ENCODE measurements around the gene COMT.

Gene COMT

DNA sequence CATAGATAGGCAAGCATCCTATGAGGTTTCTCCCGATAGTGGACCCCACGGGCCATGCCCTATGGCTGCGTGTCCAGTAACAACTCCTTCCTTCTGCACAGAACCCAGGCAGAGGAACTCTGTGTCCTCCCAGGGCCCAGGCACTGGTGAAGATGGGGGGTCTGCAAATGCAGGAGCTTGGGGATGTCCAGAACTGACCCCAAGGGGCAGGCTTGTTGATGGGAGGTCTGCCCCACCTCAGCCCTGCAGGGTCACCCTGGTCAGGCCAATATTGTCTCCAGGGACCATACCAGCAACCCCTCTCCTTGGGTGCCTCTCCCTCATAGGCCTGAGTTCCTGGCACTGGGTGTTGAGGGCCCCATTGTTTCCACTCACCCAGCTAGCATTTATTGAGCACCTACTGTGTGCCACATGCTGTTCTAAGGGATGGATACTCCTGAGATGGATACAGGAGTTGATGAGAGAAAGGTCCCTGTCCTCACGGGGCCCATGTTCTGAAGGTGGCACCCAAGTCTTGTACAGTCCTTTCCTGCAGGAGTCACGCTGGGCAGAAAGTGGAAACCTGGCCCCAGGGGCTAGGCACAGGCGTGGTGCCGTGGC, 26.4 kb downstream of the COMT start:
- DNase-seq (ENCODE audit: extremely low read depth in 1 of 2, low read depth in 1 of 2), result no peak

DNA sequence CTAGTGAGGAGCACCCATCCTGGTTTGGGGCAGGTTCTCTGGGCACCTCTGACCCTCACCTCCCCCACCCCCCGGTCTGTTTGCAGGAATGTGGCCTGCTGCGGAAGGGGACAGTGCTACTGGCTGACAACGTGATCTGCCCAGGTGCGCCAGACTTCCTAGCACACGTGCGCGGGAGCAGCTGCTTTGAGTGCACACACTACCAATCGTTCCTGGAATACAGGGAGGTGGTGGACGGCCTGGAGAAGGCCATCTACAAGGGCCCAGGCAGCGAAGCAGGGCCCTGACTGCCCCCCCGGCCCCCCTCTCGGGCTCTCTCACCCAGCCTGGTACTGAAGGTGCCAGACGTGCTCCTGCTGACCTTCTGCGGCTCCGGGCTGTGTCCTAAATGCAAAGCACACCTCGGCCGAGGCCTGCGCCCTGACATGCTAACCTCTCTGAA, 26.9 kb downstream of the COMT start:
- no peak for DNase-seq (ENCODE audit: extremely low read depth in 1 of 2, low read depth in 1 of 2)

DNA sequence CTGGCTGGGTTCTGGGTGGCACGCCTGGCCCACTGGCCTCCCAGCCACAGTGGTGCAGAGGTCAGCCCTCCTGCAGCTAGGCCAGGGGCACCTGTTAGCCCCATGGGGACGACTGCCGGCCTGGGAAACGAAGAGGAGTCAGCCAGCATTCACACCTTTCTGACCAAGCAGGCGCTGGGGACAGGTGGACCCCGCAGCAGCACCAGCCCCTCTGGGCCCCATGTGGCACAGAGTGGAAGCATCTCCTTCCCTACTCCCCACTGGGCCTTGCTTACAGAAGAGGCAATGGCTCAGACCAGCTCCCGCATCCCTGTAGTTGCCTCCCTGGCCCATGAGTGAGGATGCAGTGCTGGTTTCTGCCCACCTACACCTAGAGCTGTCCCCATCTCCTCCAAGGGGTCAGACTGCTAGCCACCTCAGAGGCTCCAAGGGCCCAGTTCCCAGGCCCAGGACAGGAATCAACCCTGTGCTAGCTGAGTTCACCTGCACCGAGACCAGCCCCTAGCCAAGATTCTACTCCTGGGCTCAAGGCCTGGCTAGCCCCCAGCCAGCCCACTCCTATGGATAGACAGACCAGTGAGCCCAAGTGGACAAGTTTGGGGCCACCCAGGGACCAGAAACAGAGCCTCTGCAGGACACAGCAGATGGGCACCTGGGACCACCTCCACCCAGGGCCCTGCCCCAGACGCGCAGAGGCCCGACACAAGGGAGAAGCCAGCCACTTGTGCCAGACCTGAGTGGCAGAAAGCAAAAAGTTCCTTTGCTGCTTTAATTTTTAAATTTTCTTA, 27.8 kb downstream of the COMT start:
- no peak for DNase-seq (ENCODE audit: extremely low read depth in 1 of 2, low read depth in 1 of 2)

DNA sequence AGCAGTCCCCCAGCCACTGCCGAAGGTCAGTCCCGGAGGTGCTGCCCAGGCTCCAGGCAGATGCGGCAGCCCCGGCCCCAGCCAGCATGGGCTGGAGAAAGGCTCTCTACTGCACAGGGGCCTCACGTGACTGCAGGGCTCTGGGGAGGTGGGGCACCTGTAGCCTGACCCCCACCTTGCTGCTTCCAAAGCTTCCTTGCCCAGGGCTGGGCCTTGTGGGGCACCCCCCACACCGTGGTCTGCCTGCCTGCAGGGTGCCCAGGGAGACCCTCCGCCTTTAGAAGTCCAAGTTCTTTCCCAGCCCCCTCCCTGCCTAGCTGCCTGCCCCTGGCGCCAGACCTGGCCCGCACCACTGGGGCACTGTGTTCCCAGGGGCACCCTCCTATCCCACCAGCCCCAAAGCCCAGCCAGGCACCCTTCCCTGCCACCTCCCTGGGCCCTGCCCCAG, 28.5 kb downstream of the COMT start:
- no peak for DNase-seq (ENCODE audit: extremely low read depth in 1 of 2, low read depth in 1 of 2)

DNA sequence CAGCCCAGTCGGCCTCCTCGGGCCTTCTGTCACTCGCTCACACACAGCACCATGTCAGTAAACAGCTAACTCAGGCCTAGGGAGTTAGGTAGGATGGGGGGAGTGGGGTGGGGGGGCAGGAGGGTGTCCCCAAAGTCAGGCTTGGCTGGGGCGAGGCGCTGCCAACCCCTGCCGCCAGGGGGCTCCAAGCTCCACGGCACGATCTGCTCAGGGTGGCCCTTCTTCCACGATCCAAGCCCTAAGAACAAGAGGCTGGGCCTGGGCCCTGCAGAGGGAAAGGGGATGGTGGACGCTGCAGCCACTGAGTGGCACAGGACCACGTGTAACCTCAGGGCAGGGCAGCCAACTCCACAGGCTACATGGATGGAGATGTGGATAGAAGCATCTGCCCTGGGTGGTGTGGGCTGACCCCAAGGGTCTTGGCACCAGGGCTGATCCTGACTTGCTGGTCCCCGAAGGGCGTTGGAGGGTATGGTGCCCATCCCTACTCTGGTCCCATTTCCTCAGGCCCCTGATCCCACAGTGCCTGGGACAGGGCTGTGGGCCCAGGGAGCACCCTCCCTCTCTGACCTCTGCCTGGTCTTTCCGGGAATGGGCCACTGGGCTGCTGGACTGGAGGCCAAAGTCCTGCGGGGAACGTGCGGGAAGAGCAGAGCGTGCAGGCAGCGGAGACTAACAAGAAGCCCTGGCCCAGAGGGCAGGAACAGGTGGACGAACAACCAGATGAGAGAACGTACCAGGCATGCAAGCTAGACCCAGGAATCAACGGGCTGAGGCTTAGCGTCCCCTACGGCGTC, 29.1 kb downstream of the COMT start:
- DNase-seq (ENCODE audit: extremely low read depth in 1 of 2, low read depth in 1 of 2), result peak; percentile 43 to 47

DNA sequence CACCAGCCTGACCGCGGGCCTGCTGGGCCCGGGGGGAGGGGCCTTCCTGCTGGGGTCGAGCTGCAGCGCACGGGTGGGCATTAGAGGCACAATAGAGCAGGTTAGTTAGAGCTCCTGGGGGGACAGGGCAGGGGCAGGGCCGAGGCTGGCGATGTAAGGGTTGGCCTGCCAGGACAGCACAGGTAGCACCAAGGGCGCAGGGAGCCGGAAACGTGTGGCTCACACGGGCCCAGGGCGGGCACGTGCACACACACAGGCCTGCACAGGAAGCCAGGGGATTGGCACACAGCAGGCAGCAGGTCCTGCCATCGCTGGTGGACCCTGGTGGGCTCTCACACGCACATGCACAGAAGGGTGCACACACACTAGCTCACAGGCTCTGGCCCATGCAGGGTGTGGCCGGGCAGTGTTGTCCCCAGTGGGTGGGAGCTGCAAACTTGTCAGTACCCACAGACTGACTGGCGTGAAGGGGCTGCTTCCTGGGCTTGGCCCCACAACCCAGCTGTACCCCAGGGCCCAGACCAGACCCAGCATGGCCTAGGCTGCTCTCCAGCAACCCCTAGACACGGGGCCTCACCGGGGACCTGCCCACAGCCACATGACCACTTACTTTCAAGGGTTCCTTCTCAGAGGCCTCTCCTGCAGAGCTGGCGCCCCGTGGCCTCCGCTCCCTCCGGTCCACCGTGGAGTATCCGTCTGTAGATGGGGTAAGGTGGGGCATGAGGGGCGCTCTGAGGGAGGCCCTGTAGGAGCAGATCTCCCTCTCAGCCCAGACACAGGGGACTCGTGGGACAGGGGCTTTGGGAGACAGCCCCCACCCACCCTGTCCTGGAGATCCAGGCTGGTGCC, 29.9 kb downstream of the COMT start:
- no peak for DNase-seq (ENCODE audit: extremely low read depth in 1 of 2, low read depth in 1 of 2)

DNA sequence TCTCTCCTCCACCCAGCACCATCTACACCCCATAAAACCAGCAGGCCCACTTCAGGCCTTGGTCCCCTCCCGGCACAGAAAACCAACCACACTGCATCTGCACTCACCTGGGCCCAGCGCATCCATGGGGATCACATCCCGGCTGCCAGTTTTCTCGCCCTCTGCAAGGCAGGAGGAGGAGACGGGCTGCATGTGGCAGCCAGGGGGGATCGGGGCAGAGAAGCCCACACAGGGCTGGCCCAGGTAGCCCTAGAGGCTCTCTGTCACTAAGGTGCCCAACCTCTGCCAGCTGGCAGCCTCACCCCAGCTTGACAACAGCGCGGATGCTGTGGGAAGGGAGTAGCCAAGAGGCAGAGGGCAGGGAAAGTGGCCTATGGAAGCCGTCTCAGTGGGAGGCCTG, 30.7 kb downstream of the COMT start:
- DNase-seq (ENCODE audit: extremely low read depth in 1 of 2, low read depth in 1 of 2), result no peak

DNA sequence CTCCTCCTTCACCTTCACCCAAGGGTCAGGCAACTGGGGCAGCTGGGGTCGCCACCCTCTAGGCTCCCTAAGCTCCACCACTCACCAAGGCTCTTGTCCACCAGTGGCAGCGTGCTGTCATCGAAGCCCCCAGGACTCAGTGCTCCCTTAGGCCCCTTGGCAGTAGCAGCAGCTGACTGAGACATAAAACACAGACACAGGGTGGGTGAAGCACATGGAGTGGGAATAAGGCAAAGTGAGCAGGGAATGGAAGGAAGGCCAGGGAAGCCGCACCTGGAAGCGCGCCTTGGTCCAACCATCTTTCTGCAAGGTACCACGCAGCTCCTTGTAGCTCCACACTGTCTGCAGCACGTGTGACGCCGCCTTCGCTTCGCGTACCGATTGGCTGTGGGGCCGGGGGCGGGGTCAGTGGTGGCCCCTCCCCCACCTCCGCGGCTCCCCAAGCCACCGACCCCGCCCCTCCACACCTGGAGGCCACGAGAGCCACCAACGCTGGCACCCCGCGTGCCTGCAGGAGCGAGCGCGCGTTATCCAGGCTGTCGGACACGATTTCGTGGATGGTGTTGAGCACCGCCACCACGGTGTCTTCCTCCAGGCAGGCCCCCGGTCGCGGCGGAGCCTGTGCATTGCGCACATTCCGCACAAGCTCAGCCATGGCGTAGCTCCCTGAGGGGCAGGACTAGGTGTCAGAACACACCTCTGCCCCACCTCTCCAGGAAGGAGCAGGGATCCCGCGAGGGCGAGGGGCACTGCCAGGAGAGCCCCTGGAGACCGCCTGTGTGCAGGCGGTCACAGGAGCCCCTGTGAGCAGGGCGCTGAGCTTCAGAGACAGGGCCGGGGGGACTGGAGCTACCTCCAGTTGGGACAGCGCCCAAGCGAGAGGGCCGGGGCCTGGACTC, 31.3 kb downstream of the COMT start:
- no peak for DNase-seq (ENCODE audit: extremely low read depth in 1 of 2, low read depth in 1 of 2)

DNA sequence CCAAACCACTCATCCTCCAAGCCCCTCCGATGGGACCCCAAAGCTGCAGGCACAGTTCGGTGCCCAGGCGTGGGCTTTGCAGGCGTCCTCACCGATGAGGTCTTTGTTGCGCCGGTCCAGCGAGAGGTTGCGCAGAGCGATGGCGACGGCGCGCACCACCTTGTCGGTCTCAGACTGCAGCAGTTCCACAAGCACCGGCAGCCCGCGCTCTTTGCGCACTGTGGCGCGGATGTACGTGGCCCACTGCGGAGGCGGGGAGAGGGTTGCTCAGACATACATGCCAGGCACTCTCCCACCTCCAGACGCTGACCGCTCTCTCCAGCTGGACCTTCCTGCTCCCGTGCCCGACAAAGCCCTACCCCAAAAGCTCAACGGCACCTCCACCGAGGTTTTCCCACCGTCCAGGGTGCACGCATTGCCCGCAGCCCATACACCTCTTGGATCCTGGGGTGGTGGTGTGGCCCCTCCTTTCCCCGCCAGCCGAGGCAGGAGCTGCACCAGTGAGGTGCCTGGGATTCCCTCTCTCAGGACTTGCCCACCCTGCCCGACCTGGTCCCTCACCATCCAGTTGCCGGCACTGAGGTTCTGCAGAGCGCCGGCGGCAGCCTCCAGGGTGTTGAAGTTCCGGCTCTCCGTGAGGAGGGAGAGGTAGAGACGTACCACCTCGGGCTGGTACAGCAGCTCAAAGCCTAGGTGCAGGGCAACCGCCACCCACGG, 32.1 kb downstream of the COMT start:
- DNase-seq (ENCODE audit: extremely low read depth in 1 of 2, low read depth in 1 of 2), result no peak

DNA sequence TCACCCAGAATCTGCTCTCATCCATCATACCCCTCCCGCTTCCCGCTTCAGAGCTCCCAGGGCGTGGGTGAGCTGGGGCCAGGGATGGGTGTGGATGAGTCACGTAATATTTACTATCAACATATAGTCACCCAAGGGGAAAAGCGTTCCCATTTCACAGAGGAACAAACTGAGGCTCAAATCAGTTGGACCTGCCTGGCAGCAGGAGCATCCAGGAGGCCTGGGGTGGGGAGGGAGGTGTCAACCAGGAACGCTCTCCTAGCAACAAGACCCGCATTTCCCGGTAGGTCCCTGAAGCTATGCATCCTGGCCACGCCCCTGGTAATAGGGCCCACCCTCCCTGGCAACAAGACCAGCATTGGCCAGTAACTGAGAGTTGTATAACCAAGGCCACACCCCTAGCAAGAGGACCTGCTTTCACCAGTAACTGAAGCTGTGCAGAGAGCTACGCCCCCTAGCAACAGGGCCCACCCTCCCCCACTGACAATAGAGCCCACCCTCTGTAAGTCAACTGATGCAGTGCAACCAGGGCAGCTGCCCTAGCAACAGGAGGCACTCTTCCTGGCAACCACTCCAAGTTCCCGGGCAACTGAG, 32.8 kb downstream of the COMT start:
- DNase-seq (ENCODE audit: extremely low read depth in 1 of 2, low read depth in 1 of 2), result no peak

DNA sequence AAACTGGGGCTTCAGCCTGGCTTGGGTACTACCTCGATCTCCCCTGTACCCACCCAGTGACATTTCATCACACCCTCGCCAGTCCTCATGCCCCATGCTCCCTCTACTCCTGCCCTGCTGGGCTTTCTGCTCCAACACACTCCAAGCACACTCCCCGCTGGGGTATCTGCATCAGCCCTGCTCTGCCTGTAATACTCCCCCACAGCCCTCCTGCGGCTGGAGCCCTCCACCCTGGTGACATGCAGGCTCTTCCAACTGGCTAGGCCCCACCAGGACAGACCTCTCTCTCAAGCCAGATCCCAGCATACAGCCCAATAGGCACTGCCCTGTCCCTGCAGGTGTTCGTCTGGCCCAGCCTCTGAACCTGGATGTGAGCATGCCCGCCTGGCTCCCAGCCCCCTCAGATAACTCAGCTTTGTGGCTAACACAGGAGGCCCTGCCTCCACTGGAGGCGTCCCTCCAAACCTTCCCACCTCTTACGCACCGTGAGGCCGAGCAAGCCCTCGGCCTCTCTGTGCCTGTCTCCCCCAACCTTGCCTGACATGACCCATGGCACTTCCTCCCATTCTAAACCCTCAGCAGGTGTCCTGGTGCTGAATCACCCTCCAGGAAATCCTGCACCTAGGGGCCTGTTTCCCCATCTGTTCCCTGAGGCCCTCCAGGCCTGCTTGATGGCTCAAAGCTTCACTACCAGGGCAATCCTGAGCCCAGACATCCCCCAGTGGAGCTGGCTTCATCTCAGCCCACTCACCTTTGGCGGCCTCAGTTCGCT, 33.5 kb downstream of the COMT start:
- no peak for DNase-seq (ENCODE audit: extremely low read depth in 1 of 2, low read depth in 1 of 2)

DNA sequence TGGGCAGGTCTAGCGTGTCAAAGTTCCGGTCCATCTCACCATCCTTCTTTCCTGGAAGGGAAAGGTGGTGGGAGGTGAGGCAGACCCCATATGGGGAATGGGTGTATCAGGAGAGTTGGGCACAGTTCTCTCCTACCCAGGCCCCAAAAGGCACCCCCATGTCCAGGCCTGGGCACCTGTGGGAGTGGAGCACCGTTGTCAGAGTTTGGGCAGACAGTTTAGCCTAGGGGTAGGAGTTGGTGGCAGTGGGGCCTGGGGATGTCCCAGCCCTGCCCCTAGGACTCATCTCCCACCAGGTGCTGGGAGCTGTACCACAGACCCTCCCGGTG, 34.1 kb downstream of the COMT start:
- DNase-seq (ENCODE audit: extremely low read depth in 1 of 2, low read depth in 1 of 2), result no peak

DNA sequence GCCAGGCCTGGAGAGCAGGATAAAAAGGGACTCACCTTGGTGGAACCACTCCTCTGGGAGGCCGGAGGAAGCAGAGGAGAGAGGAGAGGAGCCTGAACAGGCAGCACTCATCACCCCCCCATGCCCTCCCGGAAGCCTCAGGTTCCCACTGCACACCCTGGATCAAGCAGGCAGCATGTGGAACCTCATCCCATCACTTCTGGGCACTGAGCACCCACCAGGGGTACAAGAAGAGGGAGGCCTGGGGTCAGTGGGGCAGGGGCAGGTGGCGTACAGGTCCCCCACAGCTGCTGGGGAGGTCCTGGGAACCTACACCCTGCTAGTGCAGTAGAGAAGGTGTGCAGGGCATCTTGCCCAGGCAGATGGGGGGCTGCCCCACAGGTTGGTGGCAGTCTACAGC, 35.1 kb downstream of the COMT start:
- DNase-seq (ENCODE audit: extremely low read depth in 1 of 2, low read depth in 1 of 2), result no peak

DNA sequence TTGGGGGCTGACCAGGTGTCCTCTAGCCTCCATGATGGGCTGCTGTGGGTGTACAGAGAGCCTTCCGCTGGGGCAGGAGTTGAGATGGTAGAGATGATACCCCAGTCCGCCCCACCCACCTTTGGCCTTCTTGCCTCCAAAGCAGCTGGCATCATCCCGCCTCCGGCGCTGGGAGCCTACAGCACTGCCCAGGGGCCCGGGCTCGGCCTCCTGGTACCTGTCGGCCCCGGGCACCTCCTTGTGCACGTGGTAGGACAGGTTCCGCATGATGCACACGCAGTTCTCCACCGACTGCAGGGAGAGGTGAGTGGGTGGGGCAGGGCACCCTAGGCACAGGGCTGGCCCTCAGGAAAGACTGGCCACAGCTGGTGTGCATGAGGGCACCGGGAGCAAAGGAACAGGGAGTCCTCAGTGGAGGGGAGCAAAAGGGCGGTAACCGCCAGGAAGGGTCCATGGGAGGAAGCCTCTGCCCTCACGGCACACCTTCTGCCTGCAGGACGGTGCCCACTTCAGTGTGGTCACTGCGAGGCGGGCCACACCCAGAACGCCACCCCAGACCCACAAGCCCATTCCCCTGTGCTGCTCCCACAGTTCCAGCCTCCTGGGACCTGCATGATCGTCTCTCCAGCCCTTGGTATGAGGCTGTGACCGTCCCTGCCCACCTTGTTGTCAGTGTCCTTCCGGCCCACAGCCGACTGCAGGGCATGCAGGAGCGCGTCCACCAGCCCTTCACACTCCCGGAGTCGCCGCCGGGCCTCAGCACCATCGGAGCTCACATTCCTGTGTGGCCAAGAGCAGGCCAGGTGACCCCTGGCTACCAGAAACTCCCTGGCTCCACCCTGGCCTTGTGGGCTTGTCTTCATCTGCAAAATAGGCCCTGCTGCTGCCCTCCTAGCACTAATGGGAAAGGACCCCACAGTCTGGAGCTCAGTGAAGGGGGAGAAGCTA, 36.0 kb downstream of the COMT start:
- no peak for DNase-seq (ENCODE audit: extremely low read depth in 1 of 2, low read depth in 1 of 2)

DNA sequence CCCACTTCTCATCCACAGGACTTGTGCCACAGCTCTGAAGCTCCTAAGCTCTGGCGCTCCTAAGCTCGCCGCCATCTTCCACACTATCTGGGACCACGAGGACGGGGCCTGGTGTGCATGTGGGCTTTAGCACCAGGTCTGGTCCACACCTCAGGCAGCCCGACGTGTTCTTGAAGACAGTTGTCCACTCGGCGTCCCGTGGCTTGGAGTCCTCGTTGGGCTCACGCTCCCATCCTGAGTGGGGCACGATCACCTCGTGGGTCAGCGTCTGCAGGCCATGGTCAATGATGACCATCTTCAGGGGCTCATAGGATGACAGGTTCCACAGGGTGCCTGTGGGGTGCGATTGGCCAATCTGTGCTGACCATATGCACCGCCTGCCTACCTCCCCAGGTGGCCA, 37.2 kb downstream of the COMT start:
- DNase-seq (ENCODE audit: extremely low read depth in 1 of 2, low read depth in 1 of 2), result no peak

DNA sequence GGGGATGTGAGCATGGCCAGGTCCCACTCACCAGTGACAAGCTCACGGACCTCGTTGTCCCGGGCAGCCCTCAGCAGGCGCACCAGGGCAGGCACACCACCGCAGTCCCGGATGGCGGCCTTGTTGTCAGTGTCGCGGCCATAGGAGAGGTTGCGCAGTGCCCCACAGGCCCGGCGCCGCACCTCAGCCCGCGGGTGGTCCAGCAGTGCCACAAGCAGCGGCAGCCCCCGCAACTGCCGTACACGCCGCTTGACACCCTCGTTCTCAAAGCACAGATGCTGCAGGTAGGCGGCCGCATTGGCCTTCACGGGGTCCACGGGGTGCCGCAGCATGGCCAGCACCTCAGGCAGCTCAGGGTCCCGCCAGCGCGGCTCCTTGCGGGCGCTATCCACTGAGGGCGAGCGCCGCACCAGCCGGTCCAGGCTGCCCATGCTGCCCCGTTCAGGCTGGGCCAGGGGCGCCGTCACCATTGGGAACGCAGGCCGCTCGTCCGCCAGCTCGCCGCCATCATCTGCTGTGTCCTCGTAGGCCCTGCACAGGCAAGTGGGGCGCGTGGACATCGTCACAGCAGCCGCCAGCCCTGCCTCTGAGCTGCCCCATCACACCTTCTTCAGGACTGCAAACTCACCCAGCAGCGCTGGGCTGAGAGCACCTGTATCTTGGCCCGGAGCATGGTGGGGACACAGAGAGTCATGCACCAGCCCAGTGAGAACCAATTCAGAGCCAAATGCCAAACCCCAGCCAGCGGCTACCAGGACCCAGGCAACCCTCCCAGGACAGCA, 38.3 kb downstream of the COMT start:
- no peak for DNase-seq (ENCODE audit: extremely low read depth in 1 of 2, low read depth in 1 of 2)
